Neural progenitor cell (in vitro differentiated cells): ENCODE data around the gene GDF7. TPM values are rescaled to one million over a fixed set of nuclear protein-coding genes. Genes with fewer than 3 reads are reported as not detected.

ENCODE experiments used
- DNase-seq: peaks from one replicate; pipeline ENCODE4 v3.0.0-alpha.2; 2016; ENCODE audit warnings: low spot score
- H2AFZ ChIP-seq: fragments of 200-600 bp; sonication (generic); replicated peaks from 2 replicates; pipeline ENCODE4 v1.6.1; 2016; ENCODE audit warnings: antibody characterized with exemption
- H3F3A ChIP-seq: fragments of 200-600 bp; sonication (generic); 2 replicates; pipeline ENCODE4 v1.6.1; 2016; ENCODE audit warnings: antibody characterized with exemption, low read depth
- H3K27ac ChIP-seq: fragments of 200-600 bp; sonication (generic); 2 replicates; pipeline ENCODE4 v1.5.1; 2016; ENCODE audit warnings: mild to moderate bottlenecking
- H3K27me3 ChIP-seq: fragments of 200-600 bp; sonication (generic); 2 replicates; pipeline ENCODE4 v1.6.1; 2016; ENCODE audit warnings: mild to moderate bottlenecking, moderate library complexity
- H3K36me3 ChIP-seq: fragments of 200-600 bp; sonication (generic); 2 replicates; pipeline ENCODE4 v1.5.1; 2016
- H3K4me1 ChIP-seq: fragments of 200-600 bp; sonication (generic); 2 replicates; pipeline ENCODE4 v1.6.1; 2016; ENCODE audit warnings: mixed run types
- H3K4me2 ChIP-seq: fragments of 200-600 bp; sonication (generic); 2 replicates; pipeline ENCODE4 v1.6.1; 2016
- H3K4me3 ChIP-seq: fragments of 200-600 bp; sonication (generic); 2 replicates; pipeline ENCODE4 v1.5.1; 2016
- H3K79me2 ChIP-seq: fragments of 200-600 bp; sonication (generic); 2 replicates; pipeline ENCODE4 v1.6.1; 2016; ENCODE audit warnings: low read depth
- H3K9ac ChIP-seq: fragments of 200-600 bp; sonication (generic); 2 replicates; pipeline ENCODE4 v1.6.1; 2016
- H3K9me3 ChIP-seq: fragments of 200-600 bp; sonication (generic); 2 replicates; pipeline ENCODE4 v1.5.1; 2016; ENCODE audit warnings: low read depth
- H4K20me1 ChIP-seq: fragments of 200-600 bp; sonication (generic); 2 replicates; pipeline ENCODE4 v1.6.1; 2016; ENCODE audit warnings: low read depth
- H3K27ac Mint-ChIP-seq: 3 replicates; pipeline ENCODE4 v1.8.0; 2021; ENCODE audit warnings: mixed read lengths
- H3K27me3 Mint-ChIP-seq: 2 replicates; pipeline ENCODE4 v1.8.0; 2022; ENCODE audit warnings: low read depth, mild to moderate bottlenecking, inconsistent platforms, moderate library complexity, mixed read lengths; ENCODE audit not compliant: insufficient read depth
- H3K36me3 Mint-ChIP-seq: 3 replicates; pipeline ENCODE4 v1.8.0; 2021; ENCODE audit warnings: mixed read lengths
- H3K4me1 Mint-ChIP-seq: 3 replicates; pipeline ENCODE4 v1.8.0; 2021; ENCODE audit warnings: mixed read lengths
- H3K4me3 Mint-ChIP-seq: 3 replicates; pipeline ENCODE4 v1.8.0; 2021; ENCODE audit warnings: mild to moderate bottlenecking, moderate library complexity, mixed read lengths
- H3K9me3 Mint-ChIP-seq: 3 replicates; pipeline ENCODE4 v1.8.0; 2020; ENCODE audit warnings: mixed read lengths
- EZH2 ChIP-seq: fragments of 200-600 bp; sonication (generic); IDR thresholded peaks from 2 replicates; pipeline ENCODE4 v1.6.1; 2017; ENCODE audit warnings: antibody characterized with exemption, mild to moderate bottlenecking, moderate library complexity
- EZH2phosphoT487 ChIP-seq: fragments of 200-600 bp; sonication (generic); IDR thresholded peaks from 2 replicates; pipeline ENCODE4 v1.6.1; 2017; ENCODE audit warnings: antibody characterized with exemption
- total RNA-seq: library from RNA; depleted of rRNA; stranded (reverse); fragments of >200 nt; gene quantifications from 2 replicates; pipeline ENCODE4 v1.2.3, GENCODE V29; 2015; ENCODE audit warnings: low replicate concordance
- TF ChIP-seq, protein P1 (sequence below): fragments of 200-600 bp; sonication (generic); IDR thresholded peaks from 2 replicates; pipeline ENCODE4 v1.5.1; 2017; ENCODE audit warnings: antibody characterized with exemption, mild to moderate bottlenecking

GDF7 gene
- total RNA-seq, 1 donor from 2014 or later = not detected

DNA sequence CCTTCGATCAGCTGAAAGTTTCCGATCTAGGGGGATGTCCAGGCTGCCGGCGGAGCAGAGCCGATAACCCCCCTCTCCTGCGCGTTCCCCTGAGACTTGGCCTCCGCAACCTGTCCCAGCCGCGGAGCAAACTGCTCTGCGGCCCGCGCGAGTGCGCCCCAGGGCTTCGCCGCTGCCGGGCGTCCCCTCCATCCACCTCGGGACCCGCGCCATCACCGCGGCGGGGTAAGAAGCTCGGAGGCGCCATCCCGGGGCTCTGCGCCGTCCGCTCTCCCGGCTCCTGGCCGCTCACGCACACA is 990 bp upstream of the GDF7 start:
- Mint-ChIP-seq H3K36me3 (peaks cover 3% of the 10 kb centered on the region), H3K27ac (no peak overlapping the region), H3K4me3 (peak overlapping the region; percentile 91), H3K27me3 (peaks cover 72% of the 10 kb centered on the region), H3K4me1 (peaks cover 38% of the 10 kb centered on the region), H3K9me3 (no peaks in the 10 kb centered on the region)
- H3K4me1 ChIP-seq = peaks cover 18% of the 10 kb centered on the region
- no peaks in the 10 kb centered on the region for H3K36me3 ChIP-seq
- H3K79me2 ChIP-seq = no peaks in the 10 kb centered on the region
- H2AFZ ChIP-seq = peak overlapping the region; percentile 91
- peaks cover 4% of the 10 kb centered on the region for H3F3A ChIP-seq
- peaks cover 100% of the 10 kb centered on the region for H3K27me3 ChIP-seq
- peaks cover 56% of the 10 kb centered on the region for H4K20me1 ChIP-seq
- no peak overlapping the region for H3K9ac ChIP-seq
- peak overlapping the region; percentile 50 for H3K4me3 ChIP-seq
- peak overlapping the region; percentile 88 for H3K4me2 ChIP-seq
- DNase-seq = no peak
- TF ChIP-seq EZH2 (no peak), EZH2phosphoT487 (no peak)
- TF ChIP-seq, protein P1, sequence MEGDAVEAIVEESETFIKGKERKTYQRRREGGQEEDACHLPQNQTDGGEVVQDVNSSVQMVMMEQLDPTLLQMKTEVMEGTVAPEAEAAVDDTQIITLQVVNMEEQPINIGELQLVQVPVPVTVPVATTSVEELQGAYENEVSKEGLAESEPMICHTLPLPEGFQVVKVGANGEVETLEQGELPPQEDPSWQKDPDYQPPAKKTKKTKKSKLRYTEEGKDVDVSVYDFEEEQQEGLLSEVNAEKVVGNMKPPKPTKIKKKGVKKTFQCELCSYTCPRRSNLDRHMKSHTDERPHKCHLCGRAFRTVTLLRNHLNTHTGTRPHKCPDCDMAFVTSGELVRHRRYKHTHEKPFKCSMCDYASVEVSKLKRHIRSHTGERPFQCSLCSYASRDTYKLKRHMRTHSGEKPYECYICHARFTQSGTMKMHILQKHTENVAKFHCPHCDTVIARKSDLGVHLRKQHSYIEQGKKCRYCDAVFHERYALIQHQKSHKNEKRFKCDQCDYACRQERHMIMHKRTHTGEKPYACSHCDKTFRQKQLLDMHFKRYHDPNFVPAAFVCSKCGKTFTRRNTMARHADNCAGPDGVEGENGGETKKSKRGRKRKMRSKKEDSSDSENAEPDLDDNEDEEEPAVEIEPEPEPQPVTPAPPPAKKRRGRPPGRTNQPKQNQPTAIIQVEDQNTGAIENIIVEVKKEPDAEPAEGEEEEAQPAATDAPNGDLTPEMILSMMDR = no peak
- H3K27ac ChIP-seq = no peak overlapping the region
- H3K9me3 ChIP-seq = no peaks in the 10 kb centered on the region

DNA sequence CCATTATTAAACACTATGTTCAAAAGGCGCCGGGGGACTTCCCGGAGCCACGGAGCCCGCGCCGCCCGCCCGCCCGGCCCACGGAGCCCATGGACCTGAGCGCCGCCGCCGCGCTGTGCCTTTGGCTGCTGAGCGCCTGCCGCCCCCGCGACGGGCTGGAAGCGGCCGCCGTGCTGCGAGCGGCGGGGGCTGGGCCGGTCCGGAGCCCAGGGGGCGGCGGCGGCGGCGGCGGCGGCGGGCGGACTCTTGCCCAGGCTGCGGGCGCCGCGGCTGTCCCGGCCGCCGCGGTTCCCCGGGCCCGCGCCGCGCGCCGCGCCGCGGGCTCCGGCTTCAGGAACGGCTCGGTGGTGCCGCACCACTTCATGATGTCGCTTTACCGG is 197 bp downstream of the GDF7 start:
- peaks cover 20% of the 10 kb centered on the region for H3K4me1 ChIP-seq

GRCh38 chr2:20667531-20668401 is 822 bp downstream of the GDF7 start:
- peaks cover 85% of the 10 kb centered on the region for H3K27me3 Mint-ChIP-seq
- H3K27ac Mint-ChIP-seq = peak overlapping the region; percentile 86
- peaks cover 9% of the 10 kb centered on the region for H3F3A ChIP-seq
- peak overlapping the region; percentile 86 for H2AFZ ChIP-seq
- TF ChIP-seq EZH2phosphoT487 (peak; percentile 80), EZH2 (peak; percentile 77)
- TF ChIP-seq, protein P1 = no peak
- peak overlapping the region; percentile 86 for H3K4me2 ChIP-seq
- peaks cover 75% of the 10 kb centered on the region for H4K20me1 ChIP-seq
- no peaks in the 10 kb centered on the region for H3K79me2 ChIP-seq
- H3K9me3 Mint-ChIP-seq = no peaks in the 10 kb centered on the region
- peaks cover 100% of the 10 kb centered on the region for H3K27me3 ChIP-seq
- peaks cover 36% of the 10 kb centered on the region for H3K4me1 Mint-ChIP-seq
- H3K9me3 ChIP-seq = no peaks in the 10 kb centered on the region
- H3K4me3 ChIP-seq = peak overlapping the region; percentile 55
- H3K4me3 Mint-ChIP-seq = peak overlapping the region; percentile 86
- H3K4me1 ChIP-seq = peaks cover 26% of the 10 kb centered on the region
- no peak overlapping the region for H3K9ac ChIP-seq
- H3K27ac ChIP-seq = no peak overlapping the region
- peaks cover 3% of the 10 kb centered on the region for H3K36me3 Mint-ChIP-seq
- no peaks in the 10 kb centered on the region for H3K36me3 ChIP-seq
- peak; percentile 53 for DNase-seq

More for the DNA sequence above, 197 bp downstream of the GDF7 start:
- no peak for TF ChIP-seq EZH2phosphoT487
- TF ChIP-seq EZH2 = no peak
- TF ChIP-seq, protein P1 = no peak
- peak overlapping the region; percentile 88 for H3K4me2 ChIP-seq
- peaks cover 68% of the 10 kb centered on the region for H4K20me1 ChIP-seq
- H3K4me3 ChIP-seq = peak overlapping the region; percentile 55
- H2AFZ ChIP-seq = peak overlapping the region; percentile 86
- H3K27ac Mint-ChIP-seq = no peak overlapping the region
- no peak overlapping the region for H3K27ac ChIP-seq
- H3K27me3 ChIP-seq = peaks cover 100% of the 10 kb centered on the region
- peaks cover 4% of the 10 kb centered on the region for H3F3A ChIP-seq
- no peaks in the 10 kb centered on the region for H3K9me3 Mint-ChIP-seq
- H3K27me3 Mint-ChIP-seq = peaks cover 84% of the 10 kb centered on the region
- H3K36me3 ChIP-seq = no peaks in the 10 kb centered on the region
- no peaks in the 10 kb centered on the region for H3K79me2 ChIP-seq
- H3K9me3 ChIP-seq = no peaks in the 10 kb centered on the region
- no peak overlapping the region for H3K9ac ChIP-seq
- H3K4me1 Mint-ChIP-seq = peaks cover 35% of the 10 kb centered on the region
- H3K36me3 Mint-ChIP-seq = peaks cover 3% of the 10 kb centered on the region
- H3K4me3 Mint-ChIP-seq = peak overlapping the region; percentile 86
- peak; percentile 71 for DNase-seq
